Measurements from ENCODE around the gene KRTAP1-3.
"Not testable (repeated sequence)": the region's sequence is repeated elsewhere in the genome, so short reads cannot be mapped to it uniquely, and the experiment has no call there.

KRTAP1-3 gene

GRCh38 chr17:41065016-41065689, 30.5 kb upstream of the KRTAP1-3 start:
- not testable (repeated sequence) for H3K36me3 ChIP-seq (ENCODE audit: insufficient read depth, low read length); H3K9ac ChIP-seq (ENCODE audit: low read depth, low read length); H3K27me3 ChIP-seq (ENCODE audit: control insufficient read depth, insufficient read depth, low read length); H3K4me3 ChIP-seq (ENCODE audit: low read length); H3K4me2 ChIP-seq (ENCODE audit: low read length); H3K9me3 ChIP-seq (replicated peaks; ENCODE audit: low read length)
- peaks cover 43% of the 10 kb centered on the region for H3K4me1 ChIP-seq (ENCODE audit: control insufficient read depth, insufficient read depth, low read length)

- Histone ChIP-seq H3K27me3 (ENCODE audit: control insufficient read depth, insufficient read depth, low read length) (no peaks in the 10 kb centered on the region), H3K36me3 (ENCODE audit: insufficient read depth, low read length) (no peaks in the 10 kb centered on the region), H3K4me3 (ENCODE audit: low read length) (no peak overlapping the region), H3K4me1 (ENCODE audit: control insufficient read depth, insufficient read depth, low read length) (peaks cover 50% of the 10 kb centered on the region), H3K4me2 (ENCODE audit: low read length) (no peak overlapping the region), H3K9me3 (replicated peaks; ENCODE audit: low read length) (no peaks in the 10 kb centered on the region), H3K9ac (ENCODE audit: low read depth, low read length) (no peak overlapping the region)
Observed at GRCh38 chr17:41064301-41064700, 29.6 kb upstream of the KRTAP1-3 start.

GRCh38 chr17:41063449-41063848, 28.8 kb upstream of the KRTAP1-3 start:
- no peak overlapping the region for H3K4me2 ChIP-seq (ENCODE audit: low read length)
- H3K27me3 ChIP-seq (ENCODE audit: control insufficient read depth, insufficient read depth, low read length) = no peaks in the 10 kb centered on the region
- H3K4me1 ChIP-seq (ENCODE audit: control insufficient read depth, insufficient read depth, low read length) = peaks cover 57% of the 10 kb centered on the region
- no peak overlapping the region for H3K4me3 ChIP-seq (ENCODE audit: low read length)
- no peaks in the 10 kb centered on the region for H3K36me3 ChIP-seq (ENCODE audit: insufficient read depth, low read length)
- peak overlapping the region; percentile 80 for H3K9ac ChIP-seq (ENCODE audit: low read depth, low read length)
- H3K9me3 ChIP-seq (replicated peaks; ENCODE audit: low read length) = no peaks in the 10 kb centered on the region

- H3K4me3 ChIP-seq (ENCODE audit: low read length) = no peak overlapping the region
- H3K27me3 ChIP-seq (ENCODE audit: control insufficient read depth, insufficient read depth, low read length) = no peaks in the 10 kb centered on the region
- H3K4me2 ChIP-seq (ENCODE audit: low read length) = no peak overlapping the region
- H3K9ac ChIP-seq (ENCODE audit: low read depth, low read length) = peak overlapping the region; percentile 80
- peaks cover 60% of the 10 kb centered on the region for H3K4me1 ChIP-seq (ENCODE audit: control insufficient read depth, insufficient read depth, low read length)
- no peaks in the 10 kb centered on the region for H3K36me3 ChIP-seq (ENCODE audit: insufficient read depth, low read length)
- no peaks in the 10 kb centered on the region for H3K9me3 ChIP-seq (replicated peaks; ENCODE audit: low read length)
Observed at GRCh38 chr17:41061964-41062363, 27.3 kb upstream of the KRTAP1-3 start.

GRCh38 chr17:41060052-41060604, 25.5 kb upstream of the KRTAP1-3 start, which contains the start of gene KRTAP2-3:
Gene KRTAP2-3 (minus strand): TSS chr17:41060114. CDS start chr17:41060050, 64 bp downstream.
- Histone ChIP-seq H3K9ac (ENCODE audit: low read depth, low read length) (peak within 1 kb of the TSS; percentile 76), H3K27me3 (ENCODE audit: control insufficient read depth, insufficient read depth, low read length) (no peaks in the 10 kb centered on the region), H3K36me3 (ENCODE audit: insufficient read depth, low read length) (no peaks in the 10 kb centered on the region), H3K4me2 (ENCODE audit: low read length) (peak within 1 kb of the TSS; percentile 67), H3K4me3 (ENCODE audit: low read length) (no peak within 1 kb of the TSS), H3K4me1 (ENCODE audit: control insufficient read depth, insufficient read depth, low read length) (peaks cover 49% of the 10 kb centered on the region), H3K9me3 (replicated peaks; ENCODE audit: low read length) (no peaks in the 10 kb centered on the region)

- H3K4me3 ChIP-seq (ENCODE audit: low read length); H3K36me3 ChIP-seq (ENCODE audit: insufficient read depth, low read length); H3K27me3 ChIP-seq (ENCODE audit: control insufficient read depth, insufficient read depth, low read length); H3K9me3 ChIP-seq (replicated peaks; ENCODE audit: low read length): not testable (repeated sequence)
- H3K9ac ChIP-seq (ENCODE audit: low read depth, low read length) = peak overlapping the region; percentile 76
- H3K4me1 ChIP-seq (ENCODE audit: control insufficient read depth, insufficient read depth, low read length) = peaks cover 49% of the 10 kb centered on the region
- H3K4me2 ChIP-seq (ENCODE audit: low read length) = peak overlapping the region; percentile 67
Observed at GRCh38 chr17:41059276-41060051, 24.8 kb upstream of the KRTAP1-3 start.

- H3K4me1 ChIP-seq (ENCODE audit: control insufficient read depth, insufficient read depth, low read length) = peaks cover 48% of the 10 kb centered on the region
- H3K9ac ChIP-seq (ENCODE audit: low read depth, low read length) = peak overlapping the region; percentile 71
- H3K36me3 ChIP-seq (ENCODE audit: insufficient read depth, low read length) = no peaks in the 10 kb centered on the region
- peak overlapping the region; percentile 22 for H3K4me2 ChIP-seq (ENCODE audit: low read length)
- H3K4me3 ChIP-seq (ENCODE audit: low read length) = no peak overlapping the region
- no peaks in the 10 kb centered on the region for H3K9me3 ChIP-seq (replicated peaks; ENCODE audit: low read length)
- no peaks in the 10 kb centered on the region for H3K27me3 ChIP-seq (ENCODE audit: control insufficient read depth, insufficient read depth, low read length)
Observed at GRCh38 chr17:41058741-41059140, 24.1 kb upstream of the KRTAP1-3 start.

- Histone ChIP-seq H3K9me3 (replicated peaks; ENCODE audit: low read length) (no peaks in the 10 kb centered on the region), H3K4me2 (ENCODE audit: low read length) (no peak overlapping the region), H3K36me3 (ENCODE audit: insufficient read depth, low read length) (no peaks in the 10 kb centered on the region), H3K27me3 (ENCODE audit: control insufficient read depth, insufficient read depth, low read length) (no peaks in the 10 kb centered on the region), H3K9ac (ENCODE audit: low read depth, low read length) (no peak overlapping the region), H3K4me3 (ENCODE audit: low read length) (no peak overlapping the region), H3K4me1 (ENCODE audit: control insufficient read depth, insufficient read depth, low read length) (peaks cover 41% of the 10 kb centered on the region)
Observed at GRCh38 chr17:41057547-41057946, 22.9 kb upstream of the KRTAP1-3 start.

- H3K9me3 ChIP-seq (replicated peaks; ENCODE audit: low read length); H3K4me2 ChIP-seq (ENCODE audit: low read length); H3K27me3 ChIP-seq (ENCODE audit: control insufficient read depth, insufficient read depth, low read length); H3K4me3 ChIP-seq (ENCODE audit: low read length); H3K9ac ChIP-seq (ENCODE audit: low read depth, low read length); H3K36me3 ChIP-seq (ENCODE audit: insufficient read depth, low read length): not testable (repeated sequence)
- peaks cover 24% of the 10 kb centered on the region for H3K4me1 ChIP-seq (ENCODE audit: control insufficient read depth, insufficient read depth, low read length)
Observed at GRCh38 chr17:41055130-41055529, 20.5 kb upstream of the KRTAP1-3 start, which contains the start of gene KRTAP2-2. Gene KRTAP2-2 (minus strand): TSS chr17:41055230. CDS start chr17:41055211, 19 bp downstream.

GRCh38 chr17:41054556-41054955, 19.9 kb upstream of the KRTAP1-3 start:
- H3K36me3 ChIP-seq (ENCODE audit: insufficient read depth, low read length); H3K4me3 ChIP-seq (ENCODE audit: low read length); H3K9ac ChIP-seq (ENCODE audit: low read depth, low read length); H3K27me3 ChIP-seq (ENCODE audit: control insufficient read depth, insufficient read depth, low read length); H3K4me2 ChIP-seq (ENCODE audit: low read length); H3K9me3 ChIP-seq (replicated peaks; ENCODE audit: low read length): not testable (repeated sequence)
- H3K4me1 ChIP-seq (ENCODE audit: control insufficient read depth, insufficient read depth, low read length) = peaks cover 20% of the 10 kb centered on the region

GRCh38 chr17:41054025-41054424, 19.4 kb upstream of the KRTAP1-3 start:
- H3K4me1 ChIP-seq (ENCODE audit: control insufficient read depth, insufficient read depth, low read length) = peaks cover 19% of the 10 kb centered on the region
- H3K4me3 ChIP-seq (ENCODE audit: low read length) = no peak overlapping the region
- H3K36me3 ChIP-seq (ENCODE audit: insufficient read depth, low read length) = no peaks in the 10 kb centered on the region
- H3K9ac ChIP-seq (ENCODE audit: low read depth, low read length) = no peak overlapping the region
- no peaks in the 10 kb centered on the region for H3K27me3 ChIP-seq (ENCODE audit: control insufficient read depth, insufficient read depth, low read length)
- no peaks in the 10 kb centered on the region for H3K9me3 ChIP-seq (replicated peaks; ENCODE audit: low read length)
- no peak overlapping the region for H3K4me2 ChIP-seq (ENCODE audit: low read length)

Data from skeletal muscle satellite cell (primary cell).